ENCODE data around the gene EPB41L2. TPM values are rescaled to one million over a fixed set of nuclear protein-coding genes. Genes with fewer than 3 reads are reported as not detected.

The EPB41L2 gene
- total and polyA plus RNA-seq, 2 experiments from 2014 or later = 27.4 to 35.8 TPM

GRCh38 chr6:131058236-131058635, 4.8 kb downstream of the EPB41L2 start:
- H3K4me3 ChIP-seq = no peak overlapping the region
- DNase-seq (ENCODE audit: low spot score) = no peak
- H3K9me3 ChIP-seq (ENCODE audit: low read depth) = peaks cover 11% of the 10 kb centered on the region
- H3K36me3 ChIP-seq (replicated peaks; ENCODE audit: insufficient read depth, low read depth) = no peaks in the 10 kb centered on the region
- H3K4me1 ChIP-seq (ENCODE audit: insufficient read depth) = peaks cover 15% of the 10 kb centered on the region
- no peak overlapping the region for H2AFZ ChIP-seq
- TF ChIP-seq EZH2phosphoT487 (IDR thresholded peaks at IDR 0.05; ENCODE audit: low read depth, severe bottlenecking, unreplicated experiment) (no peak), CTCF (IDR thresholded peaks at IDR 0.05; ENCODE audit: poor library complexity) (no peak), EZH2 (IDR thresholded peaks at IDR 0.05; ENCODE audit: borderline replicate concordance) (no peak)
- no peaks in the 10 kb centered on the region for H3K9me2 ChIP-seq (replicated peaks; ENCODE audit: insufficient read depth)
- no peak overlapping the region for H3K4me2 ChIP-seq
- H3K27me3 ChIP-seq = no peaks in the 10 kb centered on the region
- no peak overlapping the region for H3K27ac ChIP-seq
- 91% methylated on average over 1 of the region's 1 CpG for WGBS (ENCODE audit: low lambda C conversion rate, missing lambda C conversion rate)
- no peaks in the 10 kb centered on the region for H4K20me1 ChIP-seq (ENCODE audit: insufficient read depth, poor library complexity, severe bottlenecking)
- H3K79me2 ChIP-seq = peaks cover 92% of the 10 kb centered on the region

DNA sequence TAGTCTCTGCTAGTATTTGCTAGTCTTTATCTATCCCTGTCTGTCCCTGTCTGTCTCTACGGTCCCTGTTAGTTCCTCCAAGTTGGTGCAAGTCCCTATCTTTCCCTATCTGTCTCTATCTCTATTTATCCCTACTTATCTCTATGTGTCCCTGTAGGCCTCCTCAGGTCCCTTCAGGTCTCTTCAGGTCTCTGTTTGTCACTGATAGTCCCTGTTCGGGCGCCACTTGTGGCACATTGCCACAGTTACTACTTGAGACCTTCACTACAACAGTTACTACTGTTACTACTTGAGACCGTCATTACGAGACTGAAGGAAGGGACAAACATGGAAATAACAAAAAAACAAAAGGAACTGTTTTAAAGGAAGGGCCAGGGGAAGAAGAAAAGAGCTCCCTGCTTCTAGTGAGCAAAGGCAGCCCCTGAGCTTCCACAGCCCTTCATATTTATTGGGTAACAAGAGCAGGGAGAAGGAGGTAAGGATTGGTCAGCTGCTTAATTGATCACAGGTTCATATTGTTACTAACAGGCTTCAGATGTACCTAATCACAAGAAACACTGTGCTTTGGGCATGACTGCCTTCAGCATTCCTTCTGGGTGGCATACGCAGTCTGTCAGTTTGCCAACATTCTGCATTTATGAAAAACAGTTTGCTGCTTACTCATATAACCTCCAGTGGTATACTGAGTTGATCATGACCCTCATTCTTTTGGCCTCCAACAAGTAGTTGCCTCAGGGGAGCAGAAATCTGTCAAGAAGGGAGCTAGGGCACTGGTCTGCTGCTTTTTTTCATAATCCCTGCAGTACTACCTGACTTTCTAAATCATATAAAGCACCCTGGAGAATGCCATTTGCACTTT, 8.4 kb downstream of the EPB41L2 start:
- Histone ChIP-seq H3K79me2 (peaks cover 94% of the 10 kb centered on the region), H3K9me3 (ENCODE audit: low read depth) (peaks cover 11% of the 10 kb centered on the region), H3K9me2 (replicated peaks; ENCODE audit: insufficient read depth) (no peaks in the 10 kb centered on the region), H3K4me2 (no peak overlapping the region), H2AFZ (no peak overlapping the region), H3K4me1 (ENCODE audit: insufficient read depth) (peaks cover 2% of the 10 kb centered on the region), H3K27me3 (no peaks in the 10 kb centered on the region), H3K36me3 (replicated peaks; ENCODE audit: insufficient read depth, low read depth) (no peaks in the 10 kb centered on the region), H3K4me3 (no peak overlapping the region), H3K27ac (no peak overlapping the region), H4K20me1 (ENCODE audit: insufficient read depth, poor library complexity, severe bottlenecking) (no peaks in the 10 kb centered on the region)
- no peak for TF ChIP-seq CTCF (IDR thresholded peaks at IDR 0.05; ENCODE audit: poor library complexity)
- no peak for TF ChIP-seq EZH2phosphoT487 (IDR thresholded peaks at IDR 0.05; ENCODE audit: low read depth, severe bottlenecking, unreplicated experiment)
- WGBS (ENCODE audit: low lambda C conversion rate, missing lambda C conversion rate) = 96% methylated on average over 6 of the region's 6 CpGs
- no peak for DNase-seq (ENCODE audit: low spot score)

- peaks cover 87% of the 10 kb centered on the region for H3K79me2 ChIP-seq
- no peak overlapping the region for H3K4me2 ChIP-seq
- no peak overlapping the region for H3K4me3 ChIP-seq
- WGBS (ENCODE audit: low lambda C conversion rate, missing lambda C conversion rate) = 95% methylated on average over 11 of the region's 11 CpGs
- peaks cover 5% of the 10 kb centered on the region for H3K4me1 ChIP-seq (ENCODE audit: insufficient read depth)
- no peak for TF ChIP-seq EZH2 (IDR thresholded peaks at IDR 0.05; ENCODE audit: borderline replicate concordance)
- no peak for TF ChIP-seq EZH2phosphoT487 (IDR thresholded peaks at IDR 0.05; ENCODE audit: low read depth, severe bottlenecking, unreplicated experiment)
- no peak for TF ChIP-seq CTCF (IDR thresholded peaks at IDR 0.05; ENCODE audit: poor library complexity)
- no peaks in the 10 kb centered on the region for H3K9me2 ChIP-seq (replicated peaks; ENCODE audit: insufficient read depth)
- H3K9me3 ChIP-seq (ENCODE audit: low read depth) = peaks cover 11% of the 10 kb centered on the region
- no peak for DNase-seq (ENCODE audit: low spot score)
- H3K27me3 ChIP-seq = no peaks in the 10 kb centered on the region
- no peaks in the 10 kb centered on the region for H4K20me1 ChIP-seq (ENCODE audit: insufficient read depth, poor library complexity, severe bottlenecking)
- no peaks in the 10 kb centered on the region for H3K36me3 ChIP-seq (replicated peaks; ENCODE audit: insufficient read depth, low read depth)
- H2AFZ ChIP-seq = no peak overlapping the region
- no peak overlapping the region for H3K27ac ChIP-seq
These were observed 9.4 kb downstream of the EPB41L2 start for GRCh38 chr6:131053546-131054240.
